Measurements from ENCODE around the gene NR4A2. TPM values are rescaled to one million over a fixed set of nuclear protein-coding genes. Genes with fewer than 3 reads are reported as not detected.

The NR4A2 gene
- total RNA-seq, 1 donor from 2014 or later = 0.13 TPM

GRCh38 chr2:156363141-156363540 is 30.6 kb upstream of the NR4A2 start:
- DNase-seq (ENCODE audit: low read depth) = no peak
- TF ChIP-seq CTCF (IDR thresholded peaks at IDR 0.05; ENCODE audit: insufficient read depth, low read length, poor library complexity, severe bottlenecking) = no peak
- H3K36me3 ChIP-seq (ENCODE audit: control insufficient read depth, insufficient read depth, low read length) = no peaks in the 10 kb centered on the region
- no peak overlapping the region for H3K4me3 ChIP-seq (ENCODE audit: low read depth, low read length)
- H3K27me3 ChIP-seq (ENCODE audit: control insufficient read depth, insufficient read depth, low read length) = no peaks in the 10 kb centered on the region

- TF ChIP-seq CTCF (IDR thresholded peaks at IDR 0.05; ENCODE audit: insufficient read depth, low read length, poor library complexity, severe bottlenecking) = no peak
- no peak for DNase-seq (ENCODE audit: low read depth)
- H3K36me3 ChIP-seq (ENCODE audit: control insufficient read depth, insufficient read depth, low read length) = no peaks in the 10 kb centered on the region
- no peak overlapping the region for H3K4me3 ChIP-seq (ENCODE audit: low read depth, low read length)
- no peaks in the 10 kb centered on the region for H3K27me3 ChIP-seq (ENCODE audit: control insufficient read depth, insufficient read depth, low read length)
Measured at GRCh38 chr2:156356014-156356754, 23.7 kb upstream of the NR4A2 start.

GRCh38 chr2:156352911-156353310 is 20.4 kb upstream of the NR4A2 start:
- no peaks in the 10 kb centered on the region for H3K36me3 ChIP-seq (ENCODE audit: control insufficient read depth, insufficient read depth, low read length)
- no peak overlapping the region for H3K4me3 ChIP-seq (ENCODE audit: low read depth, low read length)
- DNase-seq (ENCODE audit: low read depth) = no peak
- no peaks in the 10 kb centered on the region for H3K27me3 ChIP-seq (ENCODE audit: control insufficient read depth, insufficient read depth, low read length)
- TF ChIP-seq CTCF (IDR thresholded peaks at IDR 0.05; ENCODE audit: insufficient read depth, low read length, poor library complexity, severe bottlenecking) = no peak

GRCh38 chr2:156350374-156351142 is 18.0 kb upstream of the NR4A2 start:
- H3K27me3 ChIP-seq (ENCODE audit: control insufficient read depth, insufficient read depth, low read length) = no peaks in the 10 kb centered on the region
- no peak overlapping the region for H3K4me3 ChIP-seq (ENCODE audit: low read depth, low read length)
- H3K36me3 ChIP-seq (ENCODE audit: control insufficient read depth, insufficient read depth, low read length) = no peaks in the 10 kb centered on the region
- DNase-seq (ENCODE audit: low read depth) = no peak
- no peak for TF ChIP-seq CTCF (IDR thresholded peaks at IDR 0.05; ENCODE audit: insufficient read depth, low read length, poor library complexity, severe bottlenecking)

GRCh38 chr2:156349605-156350004 is 17.1 kb upstream of the NR4A2 start:
- H3K27me3 ChIP-seq (ENCODE audit: control insufficient read depth, insufficient read depth, low read length) = no peaks in the 10 kb centered on the region
- H3K36me3 ChIP-seq (ENCODE audit: control insufficient read depth, insufficient read depth, low read length) = no peaks in the 10 kb centered on the region
- no peak for DNase-seq (ENCODE audit: low read depth)
- no peak for TF ChIP-seq CTCF (IDR thresholded peaks at IDR 0.05; ENCODE audit: insufficient read depth, low read length, poor library complexity, severe bottlenecking)
- no peak overlapping the region for H3K4me3 ChIP-seq (ENCODE audit: low read depth, low read length)

Measured in kidney epithelial cell (primary cell).